Immature natural killer cell (primary cell): Measurements from ENCODE around the gene C1orf198. TPM values are rescaled to one million over a fixed set of nuclear protein-coding genes. Genes with fewer than 3 reads are reported as not detected.

Experiments
- DNase-seq, 3 donors: peaks; one replicate each; pipeline ENCODE4 v3.0.0; 2022; ENCODE audit warnings: mixed read lengths in 1 of 3
- H3K27ac Mint-ChIP-seq, 6 donors: one replicate each; pipeline ENCODE4 v1.8.0; 2020; ENCODE audit warnings: mixed read lengths in 6 of 6, mild to moderate bottlenecking in 5 of 6, inconsistent platforms in 4 of 6, moderate library complexity in 3 of 6
- H3K27me3 Mint-ChIP-seq, 3 donors: one replicate each; pipeline ENCODE4 v1.8.0; 2020 to 2021; ENCODE audit warnings: low read depth in 3 of 3, mild to moderate bottlenecking in 3 of 3, mixed read lengths in 3 of 3, moderate library complexity in 3 of 3, inconsistent platforms in 1 of 3
- H3K36me3 Mint-ChIP-seq, 3 donors: one replicate each; pipeline ENCODE4 v1.8.0; 2020; ENCODE audit warnings: mixed read lengths in 3 of 3, inconsistent platforms in 2 of 3, mild to moderate bottlenecking in 2 of 3
- H3K4me1 Mint-ChIP-seq, 2 donors: one replicate each; pipeline ENCODE4 v1.8.0; 2020; ENCODE audit warnings: inconsistent platforms in 2 of 2, mild to moderate bottlenecking in 2 of 2, mixed read lengths in 2 of 2, moderate library complexity in 1 of 2
- H3K4me3 Mint-ChIP-seq, 5 donors: one replicate each; pipeline ENCODE4 v1.8.0; 2020; ENCODE audit warnings: mild to moderate bottlenecking in 5 of 5, mixed read lengths in 5 of 5, inconsistent platforms in 3 of 5, moderate library complexity in 3 of 5
- H3K9me3 Mint-ChIP-seq, 6 donors: one replicate each; pipeline ENCODE4 v1.8.0; 2020; ENCODE audit warnings: mild to moderate bottlenecking in 6 of 6, mixed read lengths in 6 of 6, inconsistent platforms in 4 of 6, moderate library complexity in 3 of 6
- polyA plus RNA-seq, 3 donors: library from polyadenylated mRNA; unstranded; fragments of 300-500 nt; fragmentation: Illumina TruSeq; gene quantifications; one replicate each; pipeline ENCODE4 v1.2.3, GENCODE V29; 2021

Gene C1orf198
- polyA plus RNA-seq, 3 donors from 2014 or later, result 2.6 to 4.9 (median 4.8) TPM

GRCh38 chr1:230797942-230798365, 70.4 kb downstream of the C1orf198 start:
- H3K36me3 Mint-ChIP-seq, result no peaks in the 10 kb centered on the region
- DNase-seq, result no peak
- H3K4me3 Mint-ChIP-seq, result no peak overlapping the region
- H3K9me3 Mint-ChIP-seq, result no peaks in the 10 kb centered on the region
- H3K4me1 Mint-ChIP-seq, result no peaks in the 10 kb centered on the region
- H3K27me3 Mint-ChIP-seq, result peaks cover 3 to 13% (median 7%) of the 10 kb centered on the region in 3 donors
- H3K27ac Mint-ChIP-seq, result no peak overlapping the region

- Mint-ChIP-seq H3K27me3 (peaks cover 3 to 13% (median 7%) of the 10 kb centered on the region in 3 donors), H3K36me3 (no peaks in the 10 kb centered on the region), H3K4me3 (no peak overlapping the region), H3K4me1 (no peaks in the 10 kb centered on the region), H3K27ac (no peak overlapping the region), H3K9me3 (no peaks in the 10 kb centered on the region)
- DNase-seq, result no peak
Measured at GRCh38 chr1:230797376-230797920, 70.9 kb downstream of the C1orf198 start.

- Mint-ChIP-seq H3K36me3 (no peaks in the 10 kb centered on the region), H3K27me3 (peaks cover 4 to 11% (median 5%) of the 10 kb centered on the region in 3 donors), H3K4me1 (no peaks in the 10 kb centered on the region), H3K4me3 (no peak overlapping the region), H3K9me3 (no peaks in the 10 kb centered on the region), H3K27ac (no peak overlapping the region)
- DNase-seq, result no peak
Measured at GRCh38 chr1:230796626-230797025, 71.7 kb downstream of the C1orf198 start.

- Mint-ChIP-seq H3K27me3 (peaks cover 2 to 7% (median 5%) of the 10 kb centered on the region in 3 donors), H3K36me3 (no peaks in the 10 kb centered on the region), H3K27ac (no peak overlapping the region), H3K4me1 (no peaks in the 10 kb centered on the region), H3K4me3 (no peak overlapping the region), H3K9me3 (no peaks in the 10 kb centered on the region)
- DNase-seq, result no peak
Measured at GRCh38 chr1:230794871-230795605, 73.3 kb downstream of the C1orf198 start.

GRCh38 chr1:230794431-230794830, 73.9 kb downstream of the C1orf198 start:
- Mint-ChIP-seq H3K9me3 (no peaks in the 10 kb centered on the region), H3K27ac (no peak overlapping the region), H3K36me3 (no peaks in the 10 kb centered on the region), H3K4me3 (no peak overlapping the region), H3K27me3 (peaks cover 0 to 5% (median 5%) of the 10 kb centered on the region in 3 donors), H3K4me1 (no peaks in the 10 kb centered on the region)
- DNase-seq, result no peak

- Mint-ChIP-seq H3K4me3 (no peak overlapping the region), H3K27me3 (peaks cover 0 to 5% (median 3%) of the 10 kb centered on the region in 3 donors), H3K4me1 (no peaks in the 10 kb centered on the region), H3K9me3 (no peaks in the 10 kb centered on the region), H3K27ac (no peak overlapping the region), H3K36me3 (no peaks in the 10 kb centered on the region)
- DNase-seq, result no peak
Measured at GRCh38 chr1:230793463-230793745, 74.9 kb downstream of the C1orf198 start.

DNA sequence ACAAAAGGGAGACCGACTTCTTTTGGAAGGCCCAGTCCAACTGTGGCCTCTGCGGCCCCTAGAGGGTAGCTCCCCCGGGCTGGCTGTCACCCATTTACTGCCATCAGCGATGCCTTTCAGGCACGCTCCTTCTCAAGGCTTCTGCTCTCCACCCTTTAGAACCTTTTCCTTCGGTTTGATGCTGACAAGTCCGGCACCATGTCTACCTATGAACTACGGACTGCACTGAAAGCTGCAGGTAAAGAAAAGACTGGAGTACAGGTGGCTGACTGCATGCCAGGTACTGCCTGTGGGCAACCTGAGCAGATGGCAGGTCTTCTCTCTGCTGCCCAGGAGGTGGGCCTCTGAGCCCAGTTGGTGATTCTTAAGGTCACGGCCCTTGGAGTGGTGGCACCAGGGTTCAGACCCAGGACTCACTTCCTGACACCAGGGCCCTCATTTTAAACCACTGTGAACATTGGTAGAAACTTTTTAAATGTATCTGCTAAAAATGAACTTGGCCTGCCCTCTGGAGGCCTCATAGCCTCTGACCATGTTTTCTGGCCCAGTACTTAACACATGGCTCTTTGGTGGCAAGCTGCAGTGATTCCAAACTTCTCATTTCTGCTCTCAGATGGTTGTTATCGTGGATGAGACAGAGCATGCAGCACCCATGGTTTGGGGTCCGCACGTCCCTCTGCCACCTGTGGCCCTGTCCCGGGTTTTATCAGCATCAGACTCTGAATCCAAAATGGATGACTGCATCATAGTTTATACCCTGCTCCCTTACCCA, 75.4 kb downstream of the C1orf198 start:
- peaks cover 0 to 4% (median 3%) of the 10 kb centered on the region in 3 donors for H3K27me3 Mint-ChIP-seq
- no peaks in the 10 kb centered on the region for H3K9me3 Mint-ChIP-seq
- DNase-seq, result no peak
- no peaks in the 10 kb centered on the region for H3K4me1 Mint-ChIP-seq
- no peak overlapping the region for H3K27ac Mint-ChIP-seq
- no peak overlapping the region for H3K4me3 Mint-ChIP-seq
- no peaks in the 10 kb centered on the region for H3K36me3 Mint-ChIP-seq

DNA sequence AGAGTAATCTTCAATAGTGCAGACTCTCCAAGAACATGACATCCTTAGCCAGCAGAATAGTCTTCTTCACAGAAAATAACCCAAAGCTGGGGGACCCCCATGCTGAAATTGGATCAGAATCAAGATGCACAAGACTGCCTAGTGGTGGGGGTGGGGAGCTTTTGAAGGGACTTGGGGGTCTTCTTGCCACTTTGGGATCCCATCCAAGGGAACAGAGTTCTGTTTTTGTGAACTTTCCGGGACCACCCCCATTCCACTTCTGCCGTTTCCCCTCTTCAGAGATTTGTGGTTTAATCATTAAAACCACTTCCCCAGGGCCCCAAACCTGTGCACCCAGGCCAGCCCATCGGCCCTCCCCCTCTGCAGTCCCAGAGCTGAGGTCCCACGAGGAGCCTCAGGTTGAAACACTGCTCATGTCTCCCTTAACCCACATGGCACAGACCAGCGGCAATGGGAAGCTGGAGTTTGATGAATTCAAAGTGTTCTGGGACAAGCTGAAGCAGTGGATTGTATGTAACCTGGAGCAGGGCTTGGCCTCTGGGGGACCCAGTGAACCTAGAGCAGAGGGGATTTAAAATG, 76.2 kb downstream of the C1orf198 start:
- Mint-ChIP-seq H3K4me1 (no peaks in the 10 kb centered on the region), H3K9me3 (no peaks in the 10 kb centered on the region), H3K4me3 (no peak overlapping the region), H3K27ac (no peak overlapping the region), H3K36me3 (no peaks in the 10 kb centered on the region), H3K27me3 (peaks cover 0 to 3% (median 2%) of the 10 kb centered on the region in 3 donors)
- DNase-seq, result no peak

- Mint-ChIP-seq H3K27ac (no peak overlapping the region), H3K4me3 (no peak overlapping the region), H3K36me3 (no peaks in the 10 kb centered on the region), H3K9me3 (no peaks in the 10 kb centered on the region), H3K27me3 (peaks cover 0 to 3% (median 0%) of the 10 kb centered on the region in 3 donors), H3K4me1 (no peaks in the 10 kb centered on the region)
- no peak for DNase-seq
Measured at GRCh38 chr1:230790026-230790425, 78.3 kb downstream of the C1orf198 start.

DNA sequence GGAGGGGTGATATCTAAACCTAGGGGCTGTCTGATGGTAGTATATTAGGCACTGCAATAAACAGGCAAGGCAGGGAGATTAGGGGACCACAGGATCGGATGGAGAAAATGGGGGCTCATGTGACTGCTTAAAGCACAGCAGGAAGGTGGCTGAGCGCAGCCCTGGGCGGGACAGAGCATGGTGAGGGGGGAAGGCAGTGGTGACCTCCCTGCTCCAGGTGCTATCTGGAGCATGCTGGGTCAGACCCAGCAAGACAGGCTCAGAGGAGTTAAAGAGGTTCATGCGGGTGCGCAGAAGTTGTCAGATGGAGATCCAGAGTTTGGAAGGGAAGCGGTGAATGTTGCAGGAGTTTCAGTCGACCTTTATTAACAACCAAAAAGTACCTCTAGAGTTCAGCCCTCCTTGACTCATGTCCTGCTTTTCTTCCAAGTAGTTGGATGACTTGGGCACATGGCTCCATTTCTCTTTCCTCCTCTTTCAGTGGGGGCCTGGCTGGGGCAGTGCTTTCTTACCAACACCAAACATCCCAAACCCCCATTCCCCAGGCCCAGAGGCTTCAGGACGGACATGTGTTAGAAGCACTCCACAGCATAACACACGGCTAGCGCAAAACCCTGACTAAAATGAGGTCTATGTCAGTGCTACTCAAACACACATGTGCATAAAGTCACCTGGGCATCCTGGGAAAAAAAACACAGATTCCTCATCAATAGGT, 79.6 kb downstream of the C1orf198 start:
- Mint-ChIP-seq H3K27ac (no peak overlapping the region), H3K27me3 (peaks cover 0 to 3% (median 0%) of the 10 kb centered on the region in 3 donors), H3K9me3 (no peaks in the 10 kb centered on the region), H3K36me3 (no peaks in the 10 kb centered on the region), H3K4me3 (no peak overlapping the region), H3K4me1 (no peaks in the 10 kb centered on the region)
- DNase-seq, result no peak

- no peaks in the 10 kb centered on the region for H3K4me1 Mint-ChIP-seq
- H3K4me3 Mint-ChIP-seq, result no peak overlapping the region
- H3K9me3 Mint-ChIP-seq, result no peaks in the 10 kb centered on the region
Measured at GRCh38 chr1:230787471-230787870, 80.8 kb downstream of the C1orf198 start.

More at GRCh38 chr1:230787471-230787870, 80.8 kb downstream of the C1orf198 start:
- no peak for DNase-seq
- Mint-ChIP-seq H3K36me3 (no peaks in the 10 kb centered on the region), H3K27me3 (peaks cover 0 to 3% (median 0%) of the 10 kb centered on the region in 3 donors), H3K27ac (no peak overlapping the region)
